ENCODE data around the gene SLX4IP.

The SLX4IP gene

DNA sequence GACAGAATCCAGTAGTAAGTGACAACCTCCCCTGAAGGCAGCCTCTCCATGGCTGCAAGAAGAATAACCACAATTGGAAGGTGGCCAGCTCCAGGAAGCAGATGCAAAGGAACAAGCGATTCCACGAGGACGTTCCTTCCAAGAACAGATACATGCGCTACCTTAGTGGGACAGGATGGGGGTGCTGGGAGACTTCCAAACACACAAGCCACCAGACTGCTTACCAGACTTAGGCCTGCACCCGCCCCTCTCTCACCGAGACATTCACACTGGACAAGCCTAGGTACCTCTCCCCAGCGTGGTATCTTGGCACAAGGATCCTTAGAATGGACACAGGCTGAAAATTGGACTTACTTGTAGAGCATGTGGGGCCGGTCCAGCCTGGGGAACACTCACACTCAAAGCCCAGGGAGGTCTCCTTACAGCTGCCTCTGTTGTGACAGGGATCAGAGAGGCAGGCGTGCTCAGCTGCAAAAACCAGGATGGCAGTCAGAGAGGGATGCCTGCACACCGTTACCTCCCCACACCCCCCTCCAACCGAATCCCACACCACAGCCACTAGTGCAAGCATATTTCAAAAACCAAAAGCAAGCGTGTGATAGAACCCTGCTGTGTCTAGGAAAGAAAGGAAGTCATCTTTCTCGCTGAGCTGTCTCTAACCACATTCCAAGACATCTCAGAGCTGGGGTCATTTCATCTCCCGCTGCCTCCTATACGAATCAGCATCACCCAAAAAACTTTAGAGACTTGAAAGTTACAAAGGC is 216.3 kb downstream of the SLX4IP start:
- TF ChIP-seq, protein P1, sequence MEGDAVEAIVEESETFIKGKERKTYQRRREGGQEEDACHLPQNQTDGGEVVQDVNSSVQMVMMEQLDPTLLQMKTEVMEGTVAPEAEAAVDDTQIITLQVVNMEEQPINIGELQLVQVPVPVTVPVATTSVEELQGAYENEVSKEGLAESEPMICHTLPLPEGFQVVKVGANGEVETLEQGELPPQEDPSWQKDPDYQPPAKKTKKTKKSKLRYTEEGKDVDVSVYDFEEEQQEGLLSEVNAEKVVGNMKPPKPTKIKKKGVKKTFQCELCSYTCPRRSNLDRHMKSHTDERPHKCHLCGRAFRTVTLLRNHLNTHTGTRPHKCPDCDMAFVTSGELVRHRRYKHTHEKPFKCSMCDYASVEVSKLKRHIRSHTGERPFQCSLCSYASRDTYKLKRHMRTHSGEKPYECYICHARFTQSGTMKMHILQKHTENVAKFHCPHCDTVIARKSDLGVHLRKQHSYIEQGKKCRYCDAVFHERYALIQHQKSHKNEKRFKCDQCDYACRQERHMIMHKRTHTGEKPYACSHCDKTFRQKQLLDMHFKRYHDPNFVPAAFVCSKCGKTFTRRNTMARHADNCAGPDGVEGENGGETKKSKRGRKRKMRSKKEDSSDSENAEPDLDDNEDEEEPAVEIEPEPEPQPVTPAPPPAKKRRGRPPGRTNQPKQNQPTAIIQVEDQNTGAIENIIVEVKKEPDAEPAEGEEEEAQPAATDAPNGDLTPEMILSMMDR (conservative IDR thresholded peaks at IDR 0.05; ENCODE audit: low read depth, low read length): no peak
- H3K4me2 ChIP-seq: no peak overlapping the region

DNA sequence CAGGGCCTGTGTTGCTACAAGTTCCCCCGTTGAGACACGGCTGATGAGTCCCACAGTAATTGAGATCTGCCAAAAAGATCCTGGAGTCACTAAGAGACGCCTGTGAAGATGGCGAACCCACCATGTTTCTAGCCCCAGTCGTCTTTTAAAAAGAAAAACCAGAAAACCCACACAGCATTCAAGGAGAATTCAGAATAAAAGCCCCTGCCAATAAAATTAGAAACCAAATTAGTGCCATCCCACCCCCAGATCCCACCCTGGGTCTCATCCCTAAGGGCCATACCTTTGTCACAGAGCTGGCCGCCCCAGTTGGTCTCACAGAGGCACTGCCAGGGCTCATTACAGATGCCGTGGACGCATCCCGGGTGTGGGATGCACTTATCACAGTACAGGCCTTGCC is 217.1 kb downstream of the SLX4IP start:
- Histone ChIP-seq H3K4me2 (no peak overlapping the region), H4K20me1 (ENCODE audit: insufficient read depth) (no peaks in the 10 kb centered on the region), H3K4me1 (ENCODE audit: low read depth, poor library complexity, severe bottlenecking) (no peaks in the 10 kb centered on the region), H3K79me2 (ENCODE audit: insufficient read depth, low read depth) (no peaks in the 10 kb centered on the region), H2AFZ (ENCODE audit: low read depth) (no peak overlapping the region), H3K36me3 (ENCODE audit: insufficient read depth) (no peaks in the 10 kb centered on the region), H3K27ac (no peak overlapping the region), H3K9ac (no peak overlapping the region), H3K4me3 (IDR thresholded peaks at IDR 0.05; ENCODE audit: insufficient read depth, low read depth, low read length) (no peak overlapping the region), H3K27me3 (ENCODE audit: insufficient read depth, low read depth) (no peaks in the 10 kb centered on the region)
- TF ChIP-seq, protein P1 (conservative IDR thresholded peaks at IDR 0.05; ENCODE audit: low read depth, low read length): no peak

More for the DNA sequence above, 216.3 kb downstream of the SLX4IP start:
- H3K36me3 ChIP-seq (ENCODE audit: insufficient read depth): no peaks in the 10 kb centered on the region
- H3K27ac ChIP-seq: no peak overlapping the region
- no peaks in the 10 kb centered on the region for H4K20me1 ChIP-seq (ENCODE audit: insufficient read depth)
- no peaks in the 10 kb centered on the region for H3K4me1 ChIP-seq (ENCODE audit: low read depth, poor library complexity, severe bottlenecking)
- no peaks in the 10 kb centered on the region for H3K79me2 ChIP-seq (ENCODE audit: insufficient read depth, low read depth)
- no peak overlapping the region for H3K4me3 ChIP-seq (IDR thresholded peaks at IDR 0.05; ENCODE audit: insufficient read depth, low read depth, low read length)
- H3K9ac ChIP-seq: no peak overlapping the region
- H2AFZ ChIP-seq (ENCODE audit: low read depth): no peak overlapping the region
- H3K27me3 ChIP-seq (ENCODE audit: insufficient read depth, low read depth): no peaks in the 10 kb centered on the region

DNA sequence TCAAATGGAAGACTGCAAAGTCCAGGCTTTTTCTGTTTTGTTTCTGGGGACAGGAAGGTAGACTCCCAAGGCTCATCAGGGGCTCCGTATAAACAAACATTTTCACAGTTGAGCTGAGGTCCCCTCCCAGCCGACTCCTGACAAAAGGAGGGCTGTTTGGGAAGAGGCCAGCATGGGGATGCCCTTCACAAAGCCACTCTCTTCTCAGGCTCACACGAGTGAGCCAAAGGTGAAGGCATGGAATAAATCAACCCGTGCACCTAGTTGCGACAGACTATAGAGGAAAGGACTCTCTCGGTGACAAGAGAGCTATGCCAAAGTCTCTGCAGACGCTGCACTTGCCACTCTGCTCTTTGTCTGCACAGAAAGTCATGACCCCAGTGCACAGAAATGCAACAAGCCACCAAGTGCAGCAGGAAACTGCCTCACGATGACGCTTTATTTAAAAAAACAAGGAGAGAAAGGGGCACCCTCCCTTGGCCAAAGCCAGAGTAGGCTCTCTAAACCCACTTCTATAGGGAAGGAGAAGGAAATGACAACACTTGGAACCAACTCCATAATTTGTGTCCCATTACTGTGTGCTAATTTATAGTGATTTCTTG is 217.7 kb downstream of the SLX4IP start:
- Histone ChIP-seq H3K4me3 (IDR thresholded peaks at IDR 0.05; ENCODE audit: insufficient read depth, low read depth, low read length) (no peak overlapping the region), H3K9ac (no peak overlapping the region), H3K4me1 (ENCODE audit: low read depth, poor library complexity, severe bottlenecking) (no peaks in the 10 kb centered on the region), H3K27ac (no peak overlapping the region), H2AFZ (ENCODE audit: low read depth) (no peak overlapping the region), H3K27me3 (ENCODE audit: insufficient read depth, low read depth) (no peaks in the 10 kb centered on the region), H3K36me3 (ENCODE audit: insufficient read depth) (no peaks in the 10 kb centered on the region), H3K79me2 (ENCODE audit: insufficient read depth, low read depth) (no peaks in the 10 kb centered on the region), H4K20me1 (ENCODE audit: insufficient read depth) (no peaks in the 10 kb centered on the region), H3K4me2 (no peak overlapping the region)
- TF ChIP-seq, protein P1 (conservative IDR thresholded peaks at IDR 0.05; ENCODE audit: low read depth, low read length): no peak

DNA sequence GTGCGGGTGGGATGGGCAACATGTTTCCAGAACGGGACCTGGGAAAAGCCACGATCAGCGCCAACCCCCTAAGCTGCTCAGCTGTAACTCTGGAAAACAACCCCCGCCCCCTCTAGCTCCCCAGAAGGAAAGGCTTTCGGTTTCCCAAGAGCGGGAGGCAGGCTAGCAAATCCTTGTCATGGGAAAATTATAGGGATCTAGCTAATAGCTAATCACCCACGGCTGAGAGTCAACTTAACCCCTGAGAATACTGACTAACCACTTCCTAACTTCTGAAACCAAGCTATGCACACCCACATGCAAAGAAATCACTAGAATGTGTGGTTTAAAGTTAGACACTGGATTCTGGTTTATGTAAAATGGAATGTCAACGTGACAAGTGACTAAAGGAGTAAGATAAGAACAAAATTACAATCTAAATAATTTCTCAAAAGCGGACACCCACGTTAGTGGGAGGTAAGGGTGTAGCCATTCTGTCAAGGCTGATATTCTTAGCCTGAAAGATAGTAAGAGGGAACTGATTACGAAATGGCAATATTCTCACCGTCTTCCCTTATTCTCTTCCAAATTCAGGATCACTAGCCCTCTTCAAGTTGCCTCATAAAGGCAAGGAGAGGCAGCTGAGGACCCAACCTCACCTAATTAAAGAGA is 218.6 kb downstream of the SLX4IP start:
- Histone ChIP-seq H3K4me3 (IDR thresholded peaks at IDR 0.05; ENCODE audit: insufficient read depth, low read depth, low read length) (no peak overlapping the region), H3K79me2 (ENCODE audit: insufficient read depth, low read depth) (no peaks in the 10 kb centered on the region), H3K27me3 (ENCODE audit: insufficient read depth, low read depth) (no peaks in the 10 kb centered on the region), H3K36me3 (ENCODE audit: insufficient read depth) (no peaks in the 10 kb centered on the region), H3K4me2 (no peak overlapping the region), H3K4me1 (ENCODE audit: low read depth, poor library complexity, severe bottlenecking) (no peaks in the 10 kb centered on the region), H3K27ac (no peak overlapping the region), H4K20me1 (ENCODE audit: insufficient read depth) (no peaks in the 10 kb centered on the region), H2AFZ (ENCODE audit: low read depth) (no peak overlapping the region), H3K9ac (no peak overlapping the region)
- TF ChIP-seq, protein P1 (conservative IDR thresholded peaks at IDR 0.05; ENCODE audit: low read depth, low read length): no peak

Measured in KMS-11 (cell line).